OCI-LY7 (cell line): ENCODE results near the gene SLC1A3.

ENCODE experiments used
- EZH2phosphoT487 ChIP-seq: fragments of 200-600 bp; sonication (generic); IDR thresholded peaks from 2 replicates; pipeline ENCODE4 v1.6.1; 2018; ENCODE audit warnings: low read depth, borderline replicate concordance, mild to moderate bottlenecking, mixed run types, antibody characterized with exemption, low read length, moderate library complexity, mixed read lengths
- TF ChIP-seq, protein P1 (sequence below): fragments of 200-600 bp; sonication (generic); conservative IDR thresholded peaks from 2 replicates; pipeline ENCODE4 v1.5.1; 2014; ENCODE audit warnings: mild to moderate bottlenecking, antibody characterized with exemption, low read length, moderate library complexity, mixed read lengths

DNA sequence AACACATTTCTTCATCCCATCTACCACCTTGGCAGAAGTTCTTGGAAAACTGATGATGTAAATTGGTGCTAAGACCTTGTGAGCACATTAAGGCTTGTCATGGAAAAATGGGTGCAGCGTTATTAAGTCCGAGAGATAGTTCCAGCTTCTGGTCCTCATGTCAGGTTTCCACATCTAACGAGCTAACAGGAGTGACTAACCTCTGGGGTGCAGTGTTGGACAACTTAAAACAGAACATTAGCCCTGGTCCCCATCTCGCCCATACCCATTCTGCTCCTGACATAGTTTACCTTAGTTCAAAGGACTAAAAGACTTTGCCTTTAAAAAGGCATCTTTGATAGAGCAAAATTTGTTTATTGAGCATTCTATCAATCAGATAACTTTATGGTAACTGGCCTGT lies 128.0 kb downstream of the SLC1A3 start:
- TF ChIP-seq, protein P1, sequence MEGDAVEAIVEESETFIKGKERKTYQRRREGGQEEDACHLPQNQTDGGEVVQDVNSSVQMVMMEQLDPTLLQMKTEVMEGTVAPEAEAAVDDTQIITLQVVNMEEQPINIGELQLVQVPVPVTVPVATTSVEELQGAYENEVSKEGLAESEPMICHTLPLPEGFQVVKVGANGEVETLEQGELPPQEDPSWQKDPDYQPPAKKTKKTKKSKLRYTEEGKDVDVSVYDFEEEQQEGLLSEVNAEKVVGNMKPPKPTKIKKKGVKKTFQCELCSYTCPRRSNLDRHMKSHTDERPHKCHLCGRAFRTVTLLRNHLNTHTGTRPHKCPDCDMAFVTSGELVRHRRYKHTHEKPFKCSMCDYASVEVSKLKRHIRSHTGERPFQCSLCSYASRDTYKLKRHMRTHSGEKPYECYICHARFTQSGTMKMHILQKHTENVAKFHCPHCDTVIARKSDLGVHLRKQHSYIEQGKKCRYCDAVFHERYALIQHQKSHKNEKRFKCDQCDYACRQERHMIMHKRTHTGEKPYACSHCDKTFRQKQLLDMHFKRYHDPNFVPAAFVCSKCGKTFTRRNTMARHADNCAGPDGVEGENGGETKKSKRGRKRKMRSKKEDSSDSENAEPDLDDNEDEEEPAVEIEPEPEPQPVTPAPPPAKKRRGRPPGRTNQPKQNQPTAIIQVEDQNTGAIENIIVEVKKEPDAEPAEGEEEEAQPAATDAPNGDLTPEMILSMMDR, result peak; percentile 47
- TF ChIP-seq EZH2phosphoT487, result no peak
